ENCODE results near the gene ZNF609.

The ZNF609 gene

GRCh38 chr15:64710676-64711428 lies 250.5 kb downstream of the ZNF609 start:
- H3K27ac ChIP-seq (ENCODE audit: poor library complexity, severe bottlenecking) = no peak overlapping the region
- H3K27me3 ChIP-seq (ENCODE audit: insufficient read depth, poor library complexity, severe bottlenecking) = no peaks in the 10 kb centered on the region
- no peak overlapping the region for H3K4me3 ChIP-seq (ENCODE audit: severe bottlenecking)
- H3K36me3 ChIP-seq (ENCODE audit: low read depth) = no peaks in the 10 kb centered on the region
- no peak for TF ChIP-seq CTCF (IDR thresholded peaks at IDR 0.05; ENCODE audit: poor library complexity, severe bottlenecking)
- no peaks in the 10 kb centered on the region for H3K9me3 ChIP-seq (ENCODE audit: severe bottlenecking)
- DNase-seq (ENCODE audit: low spot score) (no peak), ATAC-seq (ENCODE audit: low read depth) (no peak)
- no peaks in the 10 kb centered on the region for H3K4me1 ChIP-seq (ENCODE audit: insufficient read depth, poor library complexity, severe bottlenecking)

GRCh38 chr15:64712353-64712752 lies 252.0 kb downstream of the ZNF609 start:
- no peaks in the 10 kb centered on the region for H3K4me1 ChIP-seq (ENCODE audit: insufficient read depth, poor library complexity, severe bottlenecking)
- DNase-seq (ENCODE audit: low spot score) (no peak), ATAC-seq (ENCODE audit: low read depth) (no peak)
- no peaks in the 10 kb centered on the region for H3K36me3 ChIP-seq (ENCODE audit: low read depth)
- no peak for TF ChIP-seq CTCF (IDR thresholded peaks at IDR 0.05; ENCODE audit: poor library complexity, severe bottlenecking)
- no peaks in the 10 kb centered on the region for H3K27me3 ChIP-seq (ENCODE audit: insufficient read depth, poor library complexity, severe bottlenecking)
- no peak overlapping the region for H3K27ac ChIP-seq (ENCODE audit: poor library complexity, severe bottlenecking)
- no peaks in the 10 kb centered on the region for H3K9me3 ChIP-seq (ENCODE audit: severe bottlenecking)
- no peak overlapping the region for H3K4me3 ChIP-seq (ENCODE audit: severe bottlenecking)

- no peak for DNase-seq (ENCODE audit: low spot score)
- Histone ChIP-seq H3K27ac (ENCODE audit: poor library complexity, severe bottlenecking) (no peak overlapping the region), H3K27me3 (ENCODE audit: insufficient read depth, poor library complexity, severe bottlenecking) (no peaks in the 10 kb centered on the region), H3K9me3 (ENCODE audit: severe bottlenecking) (no peaks in the 10 kb centered on the region), H3K36me3 (ENCODE audit: low read depth) (no peaks in the 10 kb centered on the region), H3K4me3 (ENCODE audit: severe bottlenecking) (no peak overlapping the region), H3K4me1 (ENCODE audit: insufficient read depth, poor library complexity, severe bottlenecking) (no peaks in the 10 kb centered on the region)
- ATAC-seq (ENCODE audit: low read depth) = no peak
- no peak for TF ChIP-seq CTCF (IDR thresholded peaks at IDR 0.05; ENCODE audit: poor library complexity, severe bottlenecking)
Measured at GRCh38 chr15:64713592-64713991, 253.2 kb downstream of the ZNF609 start.

GRCh38 chr15:64716452-64716851 lies 256.1 kb downstream of the ZNF609 start:
- Histone ChIP-seq H3K9me3 (ENCODE audit: severe bottlenecking) (no peaks in the 10 kb centered on the region), H3K27ac (ENCODE audit: poor library complexity, severe bottlenecking) (no peak overlapping the region), H3K4me3 (ENCODE audit: severe bottlenecking) (no peak overlapping the region), H3K4me1 (ENCODE audit: insufficient read depth, poor library complexity, severe bottlenecking) (no peaks in the 10 kb centered on the region), H3K27me3 (ENCODE audit: insufficient read depth, poor library complexity, severe bottlenecking) (no peaks in the 10 kb centered on the region), H3K36me3 (ENCODE audit: low read depth) (no peaks in the 10 kb centered on the region)
- ATAC-seq (ENCODE audit: low read depth) (no peak), DNase-seq (ENCODE audit: low spot score) (no peak)
- TF ChIP-seq CTCF (IDR thresholded peaks at IDR 0.05; ENCODE audit: poor library complexity, severe bottlenecking) = no peak

- H3K27me3 ChIP-seq (ENCODE audit: insufficient read depth, poor library complexity, severe bottlenecking) = no peaks in the 10 kb centered on the region
- no peak for ATAC-seq (ENCODE audit: low read depth)
- H3K36me3 ChIP-seq (ENCODE audit: low read depth) = no peaks in the 10 kb centered on the region
Measured at GRCh38 chr15:64717130-64717529, 256.8 kb downstream of the ZNF609 start.

More at GRCh38 chr15:64717130-64717529, 256.8 kb downstream of the ZNF609 start:
- Histone ChIP-seq H3K27ac (ENCODE audit: poor library complexity, severe bottlenecking) (no peak overlapping the region), H3K4me1 (ENCODE audit: insufficient read depth, poor library complexity, severe bottlenecking) (no peaks in the 10 kb centered on the region), H3K9me3 (ENCODE audit: severe bottlenecking) (no peaks in the 10 kb centered on the region), H3K4me3 (ENCODE audit: severe bottlenecking) (no peak overlapping the region)
- DNase-seq (ENCODE audit: low spot score) = no peak
- TF ChIP-seq CTCF (IDR thresholded peaks at IDR 0.05; ENCODE audit: poor library complexity, severe bottlenecking) = no peak
